HepG2 (cell line): ENCODE results near the gene CTDNEP1. TPM values are rescaled to one million over a fixed set of nuclear protein-coding genes. Genes with fewer than 3 reads are reported as not detected.

Source experiments
- ATAC-seq: fragments of 200-7000 bp; cut with Tn5 transposase; 3 replicates; pipeline ENCODE4 v1.9.1; 2020; ENCODE audit warnings: mild to moderate bottlenecking, moderate library complexity
- BruUV-seq: library from RNA; stranded (reverse); fragments of 400-500 nt; replicated peaks from 2 replicates; lab custom pipeline; 2021; lab: Mats Ljungman, UMichigan
- CTCF ChIA-PET: fragments of 300-600 bp; formaldehyde crosslinking; extraction: SDS; loops from one replicate; lab custom pipeline; 2021; ENCODE audit warnings: low total read pairs, inconsistent platforms, low intra/inter-chr PET ratio; lab: Yijun Ruan, JAX
- POLR2A ChIA-PET: fragments of 350-600 bp; sonication (Branson Sonifier 250); formaldehyde crosslinking; loops from one replicate; lab custom pipeline; 2020; ENCODE audit warnings: antibody characterized with exemption, inconsistent platforms; lab: Yijun Ruan, JAX
- DNase-seq: peaks from one replicate; pipeline ENCODE4 v3.0.0-alpha.2; 2015; ENCODE audit warnings: low spot score
- FAIRE-seq: peaks from 3 replicates; lab custom pipeline; 2011; peaks lifted over from hg19 to GRCh38; lab: Jason Lieb, UNC
- H2AFZ ChIP-seq: one replicate; pipeline ENCODE4 v1.6.1; 2011; ENCODE audit warnings: low read length, inconsistent platforms
- H3K27ac ChIP-seq: fragments of 300-600 bp; 3 replicates; pipeline ENCODE4 v1.8.0; 2011; ENCODE audit warnings: mixed run types, mild to moderate bottlenecking, mixed read lengths, low read length, inconsistent platforms; ENCODE audit not compliant: insufficient read depth; ENCODE audit errors: extremely low read length
- H3K27me3 ChIP-seq, 2 experiments: fragments of 200-600 bp in 1 of 2; 2 replicates in 1 of 2; 3 replicates in 1 of 2; pipeline versions ENCODE4 v1.6.0 to v1.8.0; 2011; ENCODE audit warnings: low read length in 2 of 2, mild to moderate bottlenecking in 2 of 2, moderate library complexity in 2 of 2, inconsistent platforms in 1 of 2; ENCODE audit not compliant: insufficient read depth in 2 of 2, control insufficient read depth in 1 of 2
- H3K36me3 ChIP-seq, 2 experiments: fragments of 200-600 bp in 1 of 2; replicated peaks in 1 of 2; 2 replicates in 1 of 2; 3 replicates in 1 of 2; pipeline versions ENCODE4 v1.5.1 to v1.8.0; 2011; ENCODE audit warnings: low read length in 2 of 2, inconsistent platforms in 1 of 2; ENCODE audit not compliant: insufficient read depth in 2 of 2, control insufficient read depth in 1 of 2
- H3K4me1 ChIP-seq: 2 replicates; pipeline ENCODE4 v1.5.1; 2012; ENCODE audit warnings: low read length, inconsistent platforms; ENCODE audit not compliant: insufficient read depth
- H3K4me2 ChIP-seq: 2 replicates; pipeline ENCODE4 v1.6.0; 2011; ENCODE audit warnings: low read depth, low read length, inconsistent platforms
- H3K4me3 ChIP-seq, 3 experiments: fragments of 200-600 bp in 1 of 3; sonication (generic), shearing (Covaris generic) in 1 of 3; replicated peaks in 1 of 3; 2 replicates each; pipeline ENCODE4 v1.5.1; 2011 to 2016; ENCODE audit warnings: low read length in 3 of 3, inconsistent platforms in 2 of 3, low read depth in 2 of 3, mild to moderate bottlenecking in 2 of 3, control low read depth in 1 of 3, mixed read lengths in 1 of 3; ENCODE audit not compliant: insufficient read depth in 1 of 3
- H3K79me2 ChIP-seq: one replicate; pipeline ENCODE4 v1.6.1; 2011; ENCODE audit warnings: low read length, inconsistent platforms; ENCODE audit not compliant: insufficient read depth
- H3K9ac ChIP-seq: 2 replicates; pipeline ENCODE4 v1.6.0; 2011; ENCODE audit warnings: mild to moderate bottlenecking, low read depth, low read length, inconsistent platforms; ENCODE audit not compliant: insufficient read depth
- H3K9me3 ChIP-seq: 2 replicates; pipeline ENCODE4 v1.5.1; 2012; ENCODE audit warnings: mild to moderate bottlenecking, low read length
- H4K20me1 ChIP-seq: 2 replicates; pipeline ENCODE4 v1.6.0; 2011; ENCODE audit warnings: inconsistent platforms, mild to moderate bottlenecking, low read length, moderate library complexity; ENCODE audit not compliant: insufficient read depth
- FOXA1 ChIP-seq, 2 experiments: fragments of 450-650 bp in 1 of 2; sonication (generic) in 1 of 2; formaldehyde crosslinking in 1 of 2; IDR thresholded peaks; 2 replicates each; pipeline versions ENCODE4 v1.4.0 to v1.6.1; 2016 to 2020; ENCODE audit warnings: missing genetic modification reagents in 1 of 2
- FOXC1 ChIP-seq: sonication (generic); formaldehyde crosslinking; IDR thresholded peaks from 2 replicates; pipeline ENCODE4 v1.8.0; 2022; ENCODE audit warnings: mild to moderate bottlenecking, missing genetic modification reagents, borderline replicate concordance
- NPAS2 ChIP-seq: sonication (generic); formaldehyde crosslinking; IDR thresholded peaks from 2 replicates; pipeline ENCODE4 v1.8.0; 2022; ENCODE audit warnings: mild to moderate bottlenecking, missing genetic modification reagents, borderline replicate concordance
- NR3C1 ChIP-seq: sonication (generic); formaldehyde crosslinking; IDR thresholded peaks from 2 replicates; pipeline ENCODE4 v1.4.0; 2020; ENCODE audit warnings: missing genetic modification reagents
- WGBS: methylation state at CpG from one replicate; pipeline ENCODE4 v1.1.6; 2017; ENCODE audit warnings: low lambda C conversion rate; 5-methylcytosine and 5-hydroxymethylcytosine counted together
- in situ Hi-C: cut with HindIII; loops from 2 replicates; pipeline ENCODE4 v1.10.0; 2017; ENCODE audit warnings: low pct_unique_long_range_greater_than_20kb; ENCODE audit not compliant: extremely low pct_ligation_motif_present
- intact Hi-C: fragments of 100-400 bp; cut with micrococcal nuclease; formaldehyde crosslinking; loops from one replicate; pipeline ENCODE4 v1.10.0; 2022; ENCODE audit not compliant: unreplicated experiment
- polyA plus RNA-seq, 8 experiments: library from polyadenylated mRNA; depleted of rRNA in 3 of 8; stranded (reverse) in 7 of 8; unstranded in 1 of 8; fragments of >200 nt; fragmentation: Illumina TruSeq in 4 of 8; extraction: Trizol in 4 of 8; gene quantifications; 2 replicates each; pipeline versions ENCODE4 v1.2.1 to v1.2.3, GENCODE V29; 2011 to 2016; ENCODE audit warnings: low read depth in 4 of 8, missing spikeins in 1 of 8, mixed read lengths in 1 of 8; ENCODE audit not compliant: insufficient read depth in 1 of 8
- total RNA-seq, 5 experiments: library from RNA; depleted of rRNA; stranded (reverse); fragments of >200 nt; fragmentation: Illumina TruSeq; extraction: Trizol; gene quantifications; 2 replicates each; pipeline ENCODE4 v1.2.3, GENCODE V29; 2016; ENCODE audit warnings: low read depth in 1 of 5
- TF ChIP-seq, protein P1 (sequence below): sonication (generic); formaldehyde crosslinking; IDR thresholded peaks from 2 replicates; pipeline ENCODE4 v1.4.0; 2020; ENCODE audit warnings: low read depth, mild to moderate bottlenecking, missing genetic modification reagents
- TF ChIP-seq, protein P2 (sequence below): sonication (generic); formaldehyde crosslinking; IDR thresholded peaks from 2 replicates; pipeline ENCODE4 v1.5.1; 2020; ENCODE audit warnings: missing genetic modification reagents, mild to moderate bottlenecking, borderline replicate concordance
- TF ChIP-seq, protein P3 (sequence below): sonication (generic); formaldehyde crosslinking; IDR thresholded peaks from 2 replicates; pipeline ENCODE4 v1.4.0; 2020; ENCODE audit warnings: mild to moderate bottlenecking, missing genetic modification reagents
- TF ChIP-seq, protein P4 (sequence below): sonication (generic); formaldehyde crosslinking; IDR thresholded peaks from 2 replicates; pipeline ENCODE4 v1.5.0; 2020; ENCODE audit warnings: mild to moderate bottlenecking, missing genetic modification reagents

Gene CTDNEP1
- total and polyA plus RNA-seq, 2 of the 13 experiments (the other 11 are each of a cell fraction or from before 2014, with no cell fraction given), result 19.8 to 118 TPM

DNA sequence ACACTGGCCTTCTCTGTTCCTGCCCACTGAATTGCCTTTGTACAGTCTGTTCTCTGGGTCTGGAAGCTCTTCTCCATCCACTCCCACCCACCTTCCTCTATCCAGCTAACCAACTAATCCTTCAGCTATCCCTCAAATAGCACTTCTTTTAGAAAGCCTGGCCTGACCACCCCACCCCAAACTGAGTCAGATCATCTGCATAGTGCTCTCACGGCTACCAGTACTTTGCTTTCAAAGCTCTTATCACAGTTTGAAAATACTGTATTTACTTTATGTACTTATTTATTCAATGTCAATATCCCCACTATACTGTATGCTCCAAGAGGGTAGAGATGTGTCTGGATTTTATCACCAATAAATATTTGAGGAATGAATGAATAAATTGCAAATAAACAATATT is 15.2 kb upstream of the CTDNEP1 start (continued):
- TF ChIP-seq, protein P1, sequence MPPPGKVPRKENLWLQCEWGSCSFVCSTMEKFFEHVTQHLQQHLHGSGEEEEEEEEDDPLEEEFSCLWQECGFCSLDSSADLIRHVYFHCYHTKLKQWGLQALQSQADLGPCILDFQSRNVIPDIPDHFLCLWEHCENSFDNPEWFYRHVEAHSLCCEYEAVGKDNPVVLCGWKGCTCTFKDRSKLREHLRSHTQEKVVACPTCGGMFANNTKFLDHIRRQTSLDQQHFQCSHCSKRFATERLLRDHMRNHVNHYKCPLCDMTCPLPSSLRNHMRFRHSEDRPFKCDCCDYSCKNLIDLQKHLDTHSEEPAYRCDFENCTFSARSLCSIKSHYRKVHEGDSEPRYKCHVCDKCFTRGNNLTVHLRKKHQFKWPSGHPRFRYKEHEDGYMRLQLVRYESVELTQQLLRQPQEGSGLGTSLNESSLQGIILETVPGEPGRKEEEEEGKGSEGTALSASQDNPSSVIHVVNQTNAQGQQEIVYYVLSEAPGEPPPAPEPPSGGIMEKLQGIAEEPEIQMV, result no peak
- TF ChIP-seq, protein P2, sequence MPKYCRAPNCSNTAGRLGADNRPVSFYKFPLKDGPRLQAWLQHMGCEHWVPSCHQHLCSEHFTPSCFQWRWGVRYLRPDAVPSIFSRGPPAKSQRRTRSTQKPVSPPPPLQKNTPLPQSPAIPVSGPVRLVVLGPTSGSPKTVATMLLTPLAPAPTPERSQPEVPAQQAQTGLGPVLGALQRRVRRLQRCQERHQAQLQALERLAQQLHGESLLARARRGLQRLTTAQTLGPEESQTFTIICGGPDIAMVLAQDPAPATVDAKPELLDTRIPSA (CRISPR knock-in tag), result no peak
- no peak for TF ChIP-seq NR3C1
- no peak for TF ChIP-seq NPAS2 (CRISPR knock-in tag)
- TF ChIP-seq, protein P3, sequence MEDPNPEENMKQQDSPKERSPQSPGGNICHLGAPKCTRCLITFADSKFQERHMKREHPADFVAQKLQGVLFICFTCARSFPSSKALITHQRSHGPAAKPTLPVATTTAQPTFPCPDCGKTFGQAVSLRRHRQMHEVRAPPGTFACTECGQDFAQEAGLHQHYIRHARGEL (CRISPR knock-in tag), result no peak

DNA sequence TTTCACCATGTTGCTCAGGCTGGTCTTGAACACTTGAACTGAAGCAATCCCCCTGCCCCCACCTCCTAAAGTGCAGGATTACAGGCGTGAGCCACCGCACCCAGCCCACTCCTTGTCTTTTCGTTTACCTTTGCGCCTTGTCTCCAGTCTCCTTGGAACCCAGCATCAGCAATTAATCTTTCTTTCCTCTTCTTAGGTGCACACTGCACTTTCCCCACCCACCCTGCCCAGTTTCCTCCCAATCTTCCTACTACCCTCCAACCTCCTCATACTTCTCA is 12.2 kb upstream of the CTDNEP1 start:
- H3K9ac ChIP-seq, result no peak overlapping the region
- TF ChIP-seq FOXA1 (IDR thresholded peaks at IDR 0.05) (no peak), FOXA1 (CRISPR knock-in tag; IDR thresholded peaks at IDR 0.05) (no peak), FOXC1 (CRISPR knock-in tag) (0 out of 2 replicates have a peak, but pooled peaks have one; percentile 1)
- TF ChIP-seq, protein P4, sequence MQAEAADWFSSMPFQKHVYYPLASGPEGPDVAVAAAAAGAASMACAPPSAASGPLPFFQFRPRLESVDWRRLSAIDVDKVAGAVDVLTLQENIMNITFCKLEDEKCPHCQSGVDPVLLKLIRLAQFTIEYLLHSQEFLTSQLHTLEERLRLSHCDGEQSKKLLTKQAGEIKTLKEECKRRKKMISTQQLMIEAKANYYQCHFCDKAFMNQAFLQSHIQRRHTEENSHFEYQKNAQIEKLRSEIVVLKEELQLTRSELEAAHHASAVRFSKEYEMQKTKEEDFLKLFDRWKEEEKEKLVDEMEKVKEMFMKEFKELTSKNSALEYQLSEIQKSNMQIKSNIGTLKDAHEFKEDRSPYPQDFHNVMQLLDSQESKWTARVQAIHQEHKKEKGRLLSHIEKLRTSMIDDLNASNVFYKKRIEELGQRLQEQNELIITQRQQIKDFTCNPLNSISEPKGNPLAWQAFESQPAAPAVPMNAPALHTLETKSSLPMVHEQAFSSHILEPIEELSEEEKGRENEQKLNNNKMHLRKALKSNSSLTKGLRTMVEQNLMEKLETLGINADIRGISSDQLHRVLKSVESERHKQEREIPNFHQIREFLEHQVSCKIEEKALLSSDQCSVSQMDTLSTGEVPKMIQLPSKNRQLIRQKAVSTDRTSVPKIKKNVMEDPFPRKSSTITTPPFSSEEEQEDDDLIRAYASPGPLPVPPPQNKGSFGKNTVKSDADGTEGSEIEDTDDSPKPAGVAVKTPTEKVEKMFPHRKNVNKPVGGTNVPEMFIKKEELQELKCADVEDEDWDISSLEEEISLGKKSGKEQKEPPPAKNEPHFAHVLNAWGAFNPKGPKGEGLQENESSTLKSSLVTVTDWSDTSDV (CRISPR knock-in tag), result no peak
- no peak for FAIRE-seq
- no peak overlapping the region for H3K4me2 ChIP-seq
- no peaks in the 10 kb centered on the region for H4K20me1 ChIP-seq
- intact Hi-C loops (no loop called here), in situ Hi-C loops (no loop called here)
- no peaks in the 10 kb centered on the region for H3K36me3 ChIP-seq
- no peak overlapping the region for H2AFZ ChIP-seq
- no TSS peak for BruUV-seq
- H3K9me3 ChIP-seq, result no peaks in the 10 kb centered on the region
- no peak overlapping the region for H3K4me3 ChIP-seq
- H3K79me2 ChIP-seq, result no peaks in the 10 kb centered on the region
- ChIA-PET POLR2A (interaction anchor here (0.8 to 3.2 kb wide), 6 partner anchors 10 to 140 kb away, joined by 3 to 26 read pairs (median 10); partner anchors contain the start of genes CTDNEP1, DVL2, ELP5 and GABARAP), CTCF (no interaction called here)
- H3K4me1 ChIP-seq, result peaks cover 59% of the 10 kb centered on the region
- peak overlapping the region; percentile 64 for H3K27ac ChIP-seq
- no peak for ATAC-seq
- no peak for DNase-seq
- no peaks in the 10 kb centered on the region for H3K27me3 ChIP-seq
- WGBS, result 85% methylated on average over 4 of the region's 4 CpGs
